Middle frontal gyrus (tissue), 1 donor: ENCODE measurements around the gene GFAP.

Experiments used
- DNase-seq: peaks from one replicate; pipeline ENCODE4 v3.0.0-alpha.2; 2015; ENCODE audit warnings: low spot score; ENCODE audit errors: extremely low spot score

Gene GFAP

GRCh38 chr17:44903012-44903685, 12.2 kb downstream of the GFAP start:
- no peak for DNase-seq

GRCh38 chr17:44902135-44902760, 13.1 kb downstream of the GFAP start:
- no peak for DNase-seq

GRCh38 chr17:44901411-44901921, 13.8 kb downstream of the GFAP start:
- DNase-seq: no peak

- DNase-seq: peak; percentile 43
These were observed 14.4 kb downstream of the GFAP start for GRCh38 chr17:44900894-44901293.

DNA sequence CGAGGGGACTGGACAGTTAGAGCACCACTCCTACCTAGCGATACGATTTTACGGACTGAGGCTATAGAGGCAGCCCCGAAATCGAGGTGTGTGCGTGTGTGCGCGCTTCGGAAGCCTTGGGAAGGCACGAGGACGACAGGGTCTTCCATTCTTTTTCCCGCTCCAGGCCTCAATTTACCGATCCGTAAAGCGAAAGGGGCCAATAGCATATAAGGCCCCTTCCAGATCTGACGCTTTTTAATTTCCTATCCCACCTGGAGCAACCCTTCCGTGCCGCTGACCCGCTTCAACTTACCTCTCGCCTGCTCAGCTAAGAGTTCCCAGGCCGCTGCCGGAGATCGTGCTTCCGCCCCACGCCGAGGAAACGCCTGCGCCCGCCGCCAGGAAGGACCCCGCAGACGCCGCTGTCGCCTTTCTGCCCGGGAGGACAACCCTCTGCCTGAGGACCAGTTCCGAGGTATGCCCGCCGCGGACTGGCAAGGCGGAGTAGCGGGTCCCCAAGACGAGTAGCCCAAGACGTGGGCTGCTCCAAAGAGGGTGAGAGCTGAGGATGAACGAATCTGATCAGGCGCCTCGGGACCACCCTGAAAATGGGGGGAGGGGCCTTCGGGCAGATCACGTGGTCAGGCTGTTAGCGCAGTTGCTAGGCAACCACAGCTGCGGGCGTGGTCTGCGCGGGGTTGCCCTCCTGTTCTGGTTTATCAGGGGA, 16.1 kb downstream of the GFAP start, which contains the start of gene EFTUD2:
Gene EFTUD2, minus strand, starts transcription at position 372 of the 709 bp plus-strand sequence. CDS start 4,924 bp downstream, outside the sequence.
- DNase-seq: peak; percentile 81

GRCh38 chr17:44898768-44899073, 16.6 kb downstream of the GFAP start:
- no peak for DNase-seq

DNA sequence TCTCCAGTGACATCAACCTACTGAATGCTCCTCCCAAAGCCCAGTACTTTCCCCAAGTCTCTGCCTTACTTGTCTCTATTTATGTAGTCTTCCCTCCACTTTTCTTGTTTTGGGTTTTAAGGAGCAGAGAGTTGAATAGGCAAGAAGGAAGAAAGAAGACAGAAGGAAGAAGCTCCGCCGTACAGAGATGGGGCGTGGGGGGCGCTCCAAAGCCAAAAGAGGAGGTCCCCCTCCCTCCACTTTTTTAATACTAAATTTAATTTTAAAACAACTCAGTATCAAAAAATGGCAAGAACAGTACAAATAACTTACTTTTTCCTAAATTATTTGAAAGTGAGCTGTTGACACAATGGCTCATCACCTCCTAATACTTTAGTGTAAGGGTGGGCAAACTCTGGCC, 20.7 kb downstream of the GFAP start:
- no peak for DNase-seq

DNA sequence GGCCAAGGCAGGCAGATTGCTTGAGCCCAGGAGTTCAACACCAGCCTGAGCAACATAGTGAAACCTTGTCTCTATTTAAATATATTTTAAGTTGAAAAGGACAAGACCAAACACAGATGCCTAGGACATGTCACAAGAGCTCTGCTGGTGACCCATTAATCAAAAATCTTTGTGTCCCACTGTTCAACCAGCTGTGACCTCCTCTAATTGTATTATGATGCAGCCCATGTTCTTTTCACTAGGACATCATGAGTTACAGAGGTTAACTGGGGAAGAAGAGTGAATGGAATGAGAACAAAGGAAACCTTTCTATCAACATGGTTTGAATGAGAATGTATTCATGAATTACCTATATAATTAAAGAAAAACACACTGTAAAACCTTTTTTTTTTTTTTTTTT, 23.1 kb downstream of the GFAP start:
- DNase-seq: no peak

GRCh38 chr17:44889003-44889402, 26.3 kb downstream of the GFAP start:
- DNase-seq: no peak

- no peak for DNase-seq
These were observed 27.0 kb downstream of the GFAP start for GRCh38 chr17:44887971-44888954.

DNA sequence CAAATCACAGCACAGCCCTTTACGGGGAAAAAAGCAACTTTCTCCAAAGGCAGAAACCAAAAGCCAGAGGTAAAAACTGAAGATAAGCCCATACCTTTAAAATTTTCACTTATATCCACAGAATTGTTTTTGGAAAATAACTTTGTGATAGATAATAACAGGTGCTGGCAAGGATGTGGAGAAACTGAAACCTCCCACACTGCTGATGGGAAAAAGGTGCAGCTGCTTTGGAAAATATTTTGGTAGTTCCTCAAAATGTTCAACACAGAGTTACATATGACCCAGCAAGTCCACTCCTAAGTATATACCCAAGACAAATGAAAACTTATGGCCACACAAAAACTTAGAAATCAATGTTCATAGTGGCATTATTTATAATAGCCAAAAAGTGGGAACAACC, 28.3 kb downstream of the GFAP start:
- DNase-seq: no peak

DNA sequence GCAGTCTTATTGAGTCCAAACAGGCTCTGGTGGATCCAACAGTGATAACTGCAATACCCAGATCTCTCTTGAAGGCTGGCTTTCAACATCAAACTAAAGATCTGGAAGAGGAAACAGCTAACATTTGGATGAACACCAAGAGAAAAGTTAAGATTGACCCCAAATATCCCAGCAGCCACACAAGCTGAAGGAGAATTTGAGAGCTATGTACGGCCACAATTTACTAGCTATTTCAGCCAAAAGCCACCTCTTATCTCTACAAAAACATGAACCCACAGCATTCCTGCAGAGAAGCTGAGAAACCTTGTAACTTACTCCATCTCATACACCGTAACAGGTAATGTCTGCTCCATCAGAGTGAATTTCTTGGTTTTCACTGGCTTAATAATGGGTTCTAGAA, 30.4 kb downstream of the GFAP start:
- DNase-seq: no peak

- no peak for DNase-seq
These were observed 34.2 kb downstream of the GFAP start for GRCh38 chr17:44881145-44881544.

DNA sequence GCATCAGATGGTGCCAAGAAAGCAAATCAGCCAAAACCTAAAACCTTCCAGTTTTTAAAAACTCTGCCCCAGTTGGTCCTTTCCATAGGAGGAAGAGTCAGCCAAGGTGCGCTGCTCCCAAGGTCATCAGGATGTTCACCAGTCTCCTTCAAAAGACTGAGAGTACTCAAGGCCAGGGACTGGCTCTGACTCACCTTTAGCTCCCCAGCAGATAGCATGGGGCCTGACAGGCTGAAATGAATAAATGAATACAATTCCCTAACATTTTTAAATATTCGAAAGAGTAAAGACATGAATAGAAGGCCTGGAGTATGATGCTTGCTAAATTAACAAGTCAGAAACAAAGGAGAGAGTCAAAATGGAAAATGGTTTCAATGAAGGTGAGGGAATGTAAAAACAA, 35.2 kb downstream of the GFAP start:
- no peak for DNase-seq

DNA sequence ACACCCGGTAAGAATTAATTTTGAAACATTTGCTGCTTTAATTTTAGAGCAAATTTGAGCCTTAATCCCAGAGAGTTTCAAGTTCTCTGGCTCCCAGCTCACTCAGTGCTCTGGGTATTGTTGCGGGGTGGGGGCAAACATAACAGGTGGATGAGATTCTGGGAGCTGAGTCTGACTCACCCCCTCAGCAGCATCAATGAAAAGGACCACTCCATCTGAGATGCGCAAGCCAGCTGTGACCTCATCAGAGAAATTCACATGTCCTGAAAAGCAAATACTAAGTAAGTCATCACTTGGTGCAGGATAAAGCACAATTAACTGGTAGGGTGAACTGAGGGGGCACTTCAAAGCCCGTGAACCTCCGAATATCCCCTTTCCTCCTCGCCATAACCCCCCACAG, 35.9 kb downstream of the GFAP start:
- DNase-seq: no peak

GRCh38 chr17:44878627-44879221, 36.6 kb downstream of the GFAP start:
- no peak for DNase-seq

DNA sequence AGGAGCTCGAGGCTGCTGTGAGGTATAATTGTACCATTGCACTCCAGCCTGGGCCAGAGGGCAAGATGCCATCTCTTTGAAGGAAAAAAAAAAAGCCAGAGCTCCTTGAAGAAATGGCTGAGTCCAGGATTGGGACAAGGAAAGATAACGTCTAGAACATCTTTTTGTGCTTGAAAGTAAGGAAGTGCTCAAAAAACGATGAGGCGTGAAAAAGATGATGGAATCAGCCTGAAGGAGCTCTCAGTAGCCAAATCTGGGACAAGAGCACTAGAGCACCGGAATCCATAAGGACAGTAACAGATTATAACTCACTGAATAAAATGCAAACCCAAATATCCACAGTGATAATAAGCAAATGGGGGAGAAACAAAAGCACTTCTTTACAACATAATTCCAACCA, 38.2 kb downstream of the GFAP start:
- no peak for DNase-seq

GRCh38 chr17:44875761-44876160, 39.5 kb downstream of the GFAP start:
- DNase-seq: no peak

DNA sequence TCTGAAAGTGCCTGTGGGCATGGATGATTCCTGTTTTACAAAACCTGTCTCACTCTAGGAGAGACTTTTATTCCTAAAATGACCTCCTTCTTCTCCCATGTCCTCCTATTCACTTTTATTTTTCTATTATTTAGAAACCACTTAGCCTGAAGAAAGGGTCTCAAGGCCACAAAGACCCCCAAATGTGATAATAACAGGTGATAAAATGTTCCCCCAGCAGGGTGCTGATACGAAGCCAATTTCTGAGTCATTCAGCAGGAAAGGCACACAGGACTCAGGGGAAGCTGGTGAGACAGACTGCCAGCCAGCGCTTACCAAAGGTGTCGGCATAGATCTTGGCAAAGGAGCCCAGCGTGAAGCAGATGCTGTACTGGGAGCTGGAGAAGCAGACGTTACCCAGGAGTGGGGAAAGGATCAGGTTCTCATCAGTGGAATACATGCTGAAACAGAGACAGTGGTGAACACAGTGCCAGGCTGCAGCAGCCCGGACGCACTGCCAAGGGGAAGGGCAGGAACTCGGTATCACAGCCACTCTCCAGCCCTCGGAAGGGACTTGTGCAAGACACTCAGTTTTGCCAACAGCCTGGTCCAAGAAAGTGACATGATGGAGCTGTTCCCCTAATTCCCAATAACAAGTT, 43.0 kb downstream of the GFAP start:
- DNase-seq: peak; percentile 62

DNA sequence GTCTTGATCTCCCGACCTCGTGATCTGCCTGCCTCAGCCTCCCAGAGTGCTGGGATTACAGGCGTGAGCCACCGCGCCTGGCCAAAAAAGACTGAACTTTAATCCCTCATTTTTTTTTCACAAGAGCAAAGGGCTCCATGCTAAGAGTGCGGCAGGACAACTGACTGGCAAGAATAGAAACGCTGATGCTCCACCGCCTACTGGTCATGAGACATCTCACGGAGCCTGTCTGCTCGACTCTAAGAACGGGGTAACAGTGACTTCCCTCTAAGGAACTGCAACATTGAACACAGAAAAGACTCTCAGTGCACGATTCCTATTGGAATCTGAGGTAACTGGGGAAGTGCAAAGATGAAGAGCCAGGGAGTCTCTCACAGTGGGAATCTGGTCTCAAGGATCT, 43.7 kb downstream of the GFAP start:
- DNase-seq: no peak
